ENCODE measurements around the gene ZNF644. TPM values are rescaled to one million over a fixed set of nuclear protein-coding genes. Genes with fewer than 3 reads are reported as not detected.
"Not testable (repeated sequence)": the region's sequence is repeated elsewhere in the genome, so short reads cannot be mapped to it uniquely, and the experiment has no call there.

ZNF644 gene
- total RNA-seq, 3 donors from 2014 or later = 58.7 to 161 (median 104) TPM

DNA sequence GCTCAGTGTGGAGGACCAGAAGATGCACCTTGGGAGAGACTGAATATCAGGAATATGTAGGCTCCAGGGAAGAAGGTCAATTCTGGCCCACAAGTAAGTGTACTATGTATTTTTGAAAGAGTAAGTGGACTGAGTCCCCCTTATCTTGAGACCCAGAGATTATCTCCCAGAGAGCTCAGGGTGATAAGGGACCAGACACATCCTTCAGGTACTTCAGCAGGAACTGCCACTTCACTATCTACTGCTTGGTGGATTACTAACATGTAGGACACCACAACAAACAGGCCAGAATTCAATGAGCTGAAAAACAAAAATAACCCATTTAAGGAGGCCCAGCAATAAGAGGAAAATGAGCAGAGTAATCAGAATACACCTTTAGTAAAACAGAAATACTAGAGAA is 119.2 kb downstream of the ZNF644 start:
- Histone ChIP-seq H3K4me3 (no peak overlapping the region), H3K9me3 (no peaks in the 10 kb centered on the region), H3K27me3 (no peaks in the 10 kb centered on the region), H3K27ac (no peak overlapping the region), H3K36me3 (no peaks in the 10 kb centered on the region), H3K4me1 (no peaks in the 10 kb centered on the region)
- intact Hi-C loops (cut with DNase I; ENCODE audit: low total_unique reads) = no loop called here
- TF ChIP-seq, protein P1, sequence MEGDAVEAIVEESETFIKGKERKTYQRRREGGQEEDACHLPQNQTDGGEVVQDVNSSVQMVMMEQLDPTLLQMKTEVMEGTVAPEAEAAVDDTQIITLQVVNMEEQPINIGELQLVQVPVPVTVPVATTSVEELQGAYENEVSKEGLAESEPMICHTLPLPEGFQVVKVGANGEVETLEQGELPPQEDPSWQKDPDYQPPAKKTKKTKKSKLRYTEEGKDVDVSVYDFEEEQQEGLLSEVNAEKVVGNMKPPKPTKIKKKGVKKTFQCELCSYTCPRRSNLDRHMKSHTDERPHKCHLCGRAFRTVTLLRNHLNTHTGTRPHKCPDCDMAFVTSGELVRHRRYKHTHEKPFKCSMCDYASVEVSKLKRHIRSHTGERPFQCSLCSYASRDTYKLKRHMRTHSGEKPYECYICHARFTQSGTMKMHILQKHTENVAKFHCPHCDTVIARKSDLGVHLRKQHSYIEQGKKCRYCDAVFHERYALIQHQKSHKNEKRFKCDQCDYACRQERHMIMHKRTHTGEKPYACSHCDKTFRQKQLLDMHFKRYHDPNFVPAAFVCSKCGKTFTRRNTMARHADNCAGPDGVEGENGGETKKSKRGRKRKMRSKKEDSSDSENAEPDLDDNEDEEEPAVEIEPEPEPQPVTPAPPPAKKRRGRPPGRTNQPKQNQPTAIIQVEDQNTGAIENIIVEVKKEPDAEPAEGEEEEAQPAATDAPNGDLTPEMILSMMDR (IDR thresholded peaks at IDR 0.05) = no peak
- TF ChIP-seq POLR2A (IDR thresholded peaks at IDR 0.05) (no peak), POLR2AphosphoS5 (IDR thresholded peaks at IDR 0.05) (no peak)
- no peak for DNase-seq (ENCODE audit: low spot score in 2 of 2)

DNA sequence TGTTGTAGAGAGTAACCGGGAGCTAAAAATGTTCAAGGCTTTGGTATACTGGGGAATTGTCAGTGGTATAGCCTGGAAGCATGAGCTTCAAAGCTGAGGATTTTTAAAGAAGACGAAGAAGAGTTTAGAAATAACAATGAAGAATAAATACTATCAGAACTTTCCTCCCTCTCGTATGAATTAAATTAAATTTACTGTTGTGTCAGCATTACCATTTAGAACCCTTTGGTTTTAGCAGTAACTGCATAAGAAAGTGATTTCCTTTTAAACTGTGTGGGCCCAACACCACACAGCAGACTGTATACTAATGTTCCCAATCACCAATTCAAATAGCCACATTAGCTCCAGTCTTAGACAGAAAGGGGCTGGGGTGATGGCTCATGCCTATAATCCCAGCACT is 122.6 kb downstream of the ZNF644 start:
- Histone ChIP-seq H3K4me3 (no peak overlapping the region), H3K27ac (no peak overlapping the region), H3K27me3 (no peaks in the 10 kb centered on the region), H3K4me1 (no peaks in the 10 kb centered on the region), H3K36me3 (no peaks in the 10 kb centered on the region), H3K9me3 (no peaks in the 10 kb centered on the region)
- intact Hi-C loops (cut with DNase I; ENCODE audit: low total_unique reads) = no loop called here
- no peak for TF ChIP-seq POLR2AphosphoS5 (IDR thresholded peaks at IDR 0.05)
- TF ChIP-seq POLR2A (IDR thresholded peaks at IDR 0.05) = no peak
- TF ChIP-seq, protein P1 (IDR thresholded peaks at IDR 0.05) = no peak
- DNase-seq (ENCODE audit: low spot score in 2 of 2) = no peak

DNA sequence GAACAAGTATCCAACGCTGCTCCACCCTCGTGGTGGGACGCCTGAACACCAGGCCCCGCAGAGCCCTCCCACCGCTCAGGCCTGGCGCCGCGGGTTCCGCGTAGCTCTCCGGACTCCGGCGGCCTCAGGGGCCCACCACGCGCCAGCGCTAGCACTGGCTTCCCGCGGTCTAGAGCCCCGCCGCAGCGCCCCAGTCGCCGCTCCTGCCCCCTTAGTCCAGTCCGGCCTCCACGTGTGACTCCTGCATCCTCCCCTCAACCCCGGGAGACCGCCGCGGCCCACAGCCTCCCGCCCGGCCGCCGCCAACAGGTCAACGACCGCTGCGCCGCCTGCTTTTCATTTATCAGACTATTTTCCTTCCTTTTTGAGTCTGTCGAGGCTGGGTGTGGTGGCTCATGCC is 128.2 kb downstream of the ZNF644 start:
- H3K9me3 ChIP-seq; H3K4me1 ChIP-seq; intact Hi-C loops (cut with DNase I; ENCODE audit: low total_unique reads); H3K27ac ChIP-seq; DNase-seq (ENCODE audit: low spot score in 2 of 2); H3K4me3 ChIP-seq; H3K36me3 ChIP-seq; H3K27me3 ChIP-seq: not testable (repeated sequence)

DNA sequence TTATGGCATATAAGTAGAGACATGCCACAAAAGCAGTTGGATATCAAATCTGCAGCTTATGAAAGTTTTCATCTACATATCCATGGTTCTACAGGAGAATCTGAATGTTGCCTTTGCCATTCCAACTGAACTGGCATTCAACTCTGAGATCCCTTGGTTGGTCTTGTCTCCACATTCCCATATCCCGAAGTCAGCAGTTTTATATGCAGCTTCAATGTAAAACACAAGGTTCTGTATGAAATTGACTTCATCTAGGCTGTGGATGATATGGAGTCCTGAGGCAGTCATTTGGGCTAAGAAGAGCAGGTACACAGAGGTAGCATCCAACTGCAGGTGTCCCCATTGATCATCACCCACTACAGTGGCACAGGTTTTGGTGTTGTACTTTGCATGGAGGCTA is 129.0 kb downstream of the ZNF644 start:
- intact Hi-C loops (cut with DNase I; ENCODE audit: low total_unique reads); H3K4me1 ChIP-seq; H3K4me3 ChIP-seq; H3K27ac ChIP-seq; H3K9me3 ChIP-seq; H3K27me3 ChIP-seq; H3K36me3 ChIP-seq; DNase-seq (ENCODE audit: low spot score in 2 of 2): not testable (repeated sequence)

DNA sequence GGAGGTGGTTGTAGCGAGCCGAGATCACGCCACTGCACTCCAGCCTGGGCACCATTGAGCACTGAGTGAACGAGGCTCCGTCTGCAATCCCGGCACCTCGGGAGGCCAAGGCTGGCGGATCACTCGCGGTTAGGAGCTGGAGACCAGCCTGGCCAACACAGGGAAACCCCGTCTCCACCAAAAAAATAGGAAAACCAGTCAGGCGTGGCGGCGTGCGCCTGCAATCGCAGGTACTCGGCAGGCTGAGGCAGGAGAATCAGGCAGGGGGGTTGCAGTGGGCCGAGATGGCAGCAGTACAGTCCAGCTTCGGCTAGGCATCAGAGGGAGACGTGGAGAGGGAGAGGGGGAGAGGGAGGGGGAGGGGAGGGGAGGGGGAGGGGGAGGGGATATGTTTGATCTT is 129.6 kb downstream of the ZNF644 start:
- H3K36me3 ChIP-seq; H3K4me1 ChIP-seq; H3K27ac ChIP-seq; H3K9me3 ChIP-seq; H3K4me3 ChIP-seq; intact Hi-C loops (cut with DNase I; ENCODE audit: low total_unique reads); DNase-seq (ENCODE audit: low spot score in 2 of 2); H3K27me3 ChIP-seq: not testable (repeated sequence)

DNA sequence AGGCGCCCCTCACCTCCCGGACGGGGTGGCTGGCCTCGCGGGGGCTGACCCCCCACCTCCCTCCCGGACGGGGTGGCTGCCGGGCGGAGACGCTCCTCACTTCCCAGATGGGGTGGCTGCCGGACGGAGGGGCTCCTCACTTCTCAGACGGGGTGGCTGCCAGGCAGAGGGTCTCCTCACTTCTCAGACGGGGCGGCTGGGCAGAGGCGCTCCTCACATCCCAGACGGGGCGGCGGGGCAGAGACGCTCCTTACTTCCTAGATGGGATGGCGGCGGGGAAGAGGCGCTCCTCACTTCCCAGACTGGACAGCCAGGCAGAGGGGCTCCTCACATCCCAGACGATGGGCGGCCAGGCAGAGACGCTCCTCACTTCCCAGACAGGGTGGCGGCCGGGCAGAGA is 130.1 kb downstream of the ZNF644 start:
- intact Hi-C loops (cut with DNase I; ENCODE audit: low total_unique reads); DNase-seq (ENCODE audit: low spot score in 2 of 2); H3K4me1 ChIP-seq; H3K27ac ChIP-seq; H3K36me3 ChIP-seq; H3K4me3 ChIP-seq; H3K27me3 ChIP-seq; H3K9me3 ChIP-seq: not testable (repeated sequence)

DNA sequence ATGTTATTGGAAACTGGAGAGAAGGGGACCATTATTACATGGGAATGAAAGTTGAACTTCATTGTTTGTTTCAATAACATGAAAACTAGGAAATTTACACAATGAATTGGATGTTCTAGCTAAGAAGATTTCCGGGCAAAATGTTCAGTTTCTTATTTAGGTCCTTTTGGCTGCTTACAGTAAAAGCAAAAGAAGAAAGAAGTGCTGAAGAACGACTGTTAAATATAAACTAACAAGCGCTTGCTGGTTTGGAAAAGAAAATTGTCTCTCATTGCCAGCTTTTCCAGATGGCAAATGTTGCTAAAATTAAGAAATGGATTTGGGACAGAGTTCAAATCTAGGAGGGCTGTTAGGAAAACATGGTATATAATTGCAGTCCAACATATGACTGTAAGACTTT is 139.6 kb downstream of the ZNF644 start:
- no peak for DNase-seq (ENCODE audit: low spot score in 2 of 2)
- H3K27me3 ChIP-seq = no peaks in the 10 kb centered on the region
- no peak overlapping the region for H3K27ac ChIP-seq
- TF ChIP-seq POLR2AphosphoS5 (IDR thresholded peaks at IDR 0.05) (no peak), POLR2A (IDR thresholded peaks at IDR 0.05) (no peak)
- TF ChIP-seq, protein P1 (IDR thresholded peaks at IDR 0.05) = no peak
- peaks cover 21 to 32% of the 10 kb centered on the region in 2 donors for H3K9me3 ChIP-seq
- H3K4me3 ChIP-seq = no peak overlapping the region
- H3K4me1 ChIP-seq = no peaks in the 10 kb centered on the region
- no peaks in the 10 kb centered on the region for H3K36me3 ChIP-seq
- intact Hi-C loops (cut with DNase I; ENCODE audit: low total_unique reads) = no loop called here

Data from breast epithelium (tissue), 4 donors.